ENCODE data around the gene OTOP2.
"Not testable (repeated sequence)": the region's sequence is repeated elsewhere in the genome, so short reads cannot be mapped to it uniquely, and the experiment has no call there.

DNA sequence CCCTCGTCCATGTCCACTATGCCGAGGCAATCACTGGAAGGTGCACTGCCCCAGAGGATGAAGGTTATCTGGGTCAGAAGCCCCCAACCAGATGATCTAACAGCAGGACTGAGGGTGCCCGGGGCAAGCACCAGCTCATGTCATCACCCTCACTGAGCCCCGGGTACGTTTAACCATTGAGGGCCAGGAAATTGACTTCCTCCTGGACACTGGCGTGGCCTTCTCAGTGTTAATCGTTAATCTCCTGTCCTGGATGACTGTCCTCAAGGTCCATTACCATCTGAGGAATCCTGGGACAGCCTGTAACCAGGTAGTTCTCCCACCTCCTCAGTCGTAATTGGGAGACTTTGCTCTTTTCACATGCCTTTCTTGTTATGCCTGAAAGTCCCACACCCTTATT is 12.7 kb upstream of the OTOP2 start:
- not testable (repeated sequence) for TF ChIP-seq TAF1 (IDR thresholded peaks at IDR 0.05; ENCODE audit: low read depth, low read length); POLR2A (IDR thresholded peaks at IDR 0.05; ENCODE audit: low read depth, low read length); POU2F2 (IDR thresholded peaks at IDR 0.05; ENCODE audit: low read depth, low read length); SPI1 (IDR thresholded peaks at IDR 0.05; ENCODE audit: low read depth, low read length); POLR2AphosphoS5 (IDR thresholded peaks at IDR 0.05; ENCODE audit: low read depth, low read length); PAX5 (IDR thresholded peaks at IDR 0.05; ENCODE audit: insufficient read depth, low read length, severe bottlenecking)

Measured in GM12891 (cell line).